HG03442 (cell line): ENCODE measurements around the gene HEMK1.

ENCODE experiments used
- ATAC-seq: cut with Tn5 transposase; IDR thresholded peaks from one replicate; pipeline ENCODE4 v1.9.1; 2021; ENCODE audit warnings: mild to moderate bottlenecking, moderate library complexity; ENCODE audit not compliant: unreplicated experiment

HEMK1 gene

GRCh38 chr3:50599716-50600118 is 30.4 kb downstream of the HEMK1 start:
- no peak for ATAC-seq

GRCh38 chr3:50600141-50600753 is 30.9 kb downstream of the HEMK1 start:
- no peak for ATAC-seq

GRCh38 chr3:50600841-50601591 is 31.7 kb downstream of the HEMK1 start:
- peak; percentile 65 for ATAC-seq

DNA sequence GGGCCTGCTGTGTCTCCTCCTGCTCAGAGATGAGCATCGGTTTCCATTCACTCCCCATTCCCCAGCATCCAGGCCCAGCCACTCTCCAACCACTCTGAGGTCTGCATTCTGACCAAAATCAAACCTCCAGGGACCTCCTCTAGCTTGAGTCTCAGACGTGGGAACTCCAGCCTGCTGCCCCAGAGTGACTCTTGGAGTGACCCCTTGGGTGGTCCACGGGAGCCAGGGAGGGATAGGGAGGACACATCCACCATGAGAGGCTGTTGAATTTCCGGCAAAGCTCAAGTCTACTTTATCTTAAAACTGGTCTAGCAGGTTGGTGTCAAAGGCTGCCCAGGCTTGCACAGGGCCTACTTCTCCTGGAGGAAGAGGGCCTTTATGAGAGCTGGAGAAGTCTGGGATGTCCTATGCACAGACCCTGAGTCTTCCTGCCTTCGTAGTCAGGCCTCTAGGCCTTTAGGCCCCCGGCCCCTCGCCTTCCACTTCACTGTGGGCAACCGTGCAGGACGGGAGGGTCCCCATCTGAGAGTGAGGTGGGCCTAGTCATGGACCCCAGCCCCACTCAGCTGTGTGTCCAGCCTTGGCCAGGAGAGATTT is 33.4 kb downstream of the HEMK1 start:
- ATAC-seq, result no peak

- ATAC-seq, result no peak
Observed at GRCh38 chr3:50603261-50604109, 34.2 kb downstream of the HEMK1 start.

GRCh38 chr3:50604110-50604621 is 34.8 kb downstream of the HEMK1 start:
- no peak for ATAC-seq

GRCh38 chr3:50604628-50605588 is 35.6 kb downstream of the HEMK1 start:
- no peak for ATAC-seq

DNA sequence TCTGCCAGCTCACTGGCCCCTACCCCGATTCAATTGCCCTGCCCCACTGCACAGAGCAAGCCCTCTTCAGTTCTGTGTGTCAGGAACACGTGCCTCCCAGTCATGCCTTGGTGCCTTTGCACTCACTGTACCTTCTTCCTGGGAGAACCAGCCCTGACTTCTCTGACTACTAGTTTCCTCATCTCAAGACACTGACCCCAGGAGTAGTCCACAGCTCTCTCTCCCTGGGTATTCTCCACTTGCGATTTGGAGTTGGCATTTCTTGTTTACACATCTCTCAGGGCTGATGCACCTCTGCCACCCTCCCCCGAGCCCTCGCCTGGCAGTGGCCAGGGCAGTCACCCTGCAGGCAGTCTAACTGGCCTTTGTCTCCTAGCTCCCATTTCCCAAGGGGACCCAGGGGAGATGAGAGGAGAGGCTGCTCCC is 36.6 kb downstream of the HEMK1 start:
- ATAC-seq, result no peak

DNA sequence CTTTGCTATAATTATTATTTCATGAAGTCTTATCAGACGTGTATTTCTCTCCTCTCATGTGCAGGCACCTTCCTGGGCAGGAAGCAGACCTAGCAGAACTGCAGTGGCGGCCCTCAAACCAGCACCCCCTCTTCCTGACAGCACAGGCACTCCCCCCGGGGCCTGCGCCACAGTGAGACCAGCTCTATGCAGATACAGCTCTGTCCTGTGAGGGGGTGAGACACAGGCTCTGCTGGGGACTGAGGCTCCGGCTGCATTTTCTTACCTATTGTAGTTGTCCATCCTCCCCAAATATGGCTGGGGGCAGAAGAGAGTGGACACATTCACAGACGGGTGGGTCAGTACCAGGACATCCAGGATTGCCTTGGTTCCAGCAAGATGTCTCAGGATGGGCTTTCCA is 37.3 kb downstream of the HEMK1 start:
- ATAC-seq, result no peak

GRCh38 chr3:50607271-50608091 is 38.2 kb downstream of the HEMK1 start:
- ATAC-seq, result no peak

DNA sequence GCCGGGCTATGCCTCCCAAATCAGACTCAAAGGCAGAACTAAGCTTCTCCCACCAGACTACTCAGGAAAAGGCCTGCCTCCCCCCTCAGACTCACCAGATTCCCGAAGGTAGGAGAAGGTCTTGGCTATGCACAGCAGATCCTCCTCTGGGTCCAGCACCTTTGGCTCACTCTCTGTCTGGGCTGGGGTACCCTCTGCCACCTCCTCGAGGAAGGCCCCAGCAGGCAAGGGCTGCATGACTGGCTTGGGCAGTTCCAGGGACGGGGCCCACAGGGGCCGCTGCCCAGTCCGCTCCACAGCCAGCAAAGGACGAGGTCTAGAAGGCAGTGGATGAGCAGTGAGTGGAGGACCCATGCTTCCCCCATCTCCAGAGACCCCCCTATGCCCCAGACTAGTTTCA is 39.0 kb downstream of the HEMK1 start:
- no peak for ATAC-seq

- no peak for ATAC-seq
Observed at GRCh38 chr3:50609071-50609762, 39.9 kb downstream of the HEMK1 start.

DNA sequence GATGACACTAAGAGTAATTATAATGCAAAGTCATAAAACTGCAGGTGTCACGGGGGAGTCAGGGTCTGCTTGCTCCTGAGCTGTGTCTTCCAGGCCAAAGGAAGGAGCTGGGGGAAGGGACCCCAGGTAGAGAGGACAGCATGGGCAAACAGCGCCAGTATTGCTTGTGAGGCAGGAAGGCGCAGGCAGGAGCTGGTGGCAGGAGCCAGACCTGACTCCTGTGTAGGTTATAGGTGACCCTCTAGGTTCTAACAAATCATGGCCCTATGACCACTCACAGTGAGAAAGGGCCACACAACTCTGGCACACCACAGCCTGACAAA is 40.4 kb downstream of the HEMK1 start:
- ATAC-seq, result no peak

GRCh38 chr3:50610181-50610971 is 41.1 kb downstream of the HEMK1 start:
- no peak for ATAC-seq

GRCh38 chr3:50610992-50611463 is 41.7 kb downstream of the HEMK1 start:
- no peak for ATAC-seq

GRCh38 chr3:50611464-50612233 is 42.3 kb downstream of the HEMK1 start, which contains the start of gene CISH:
Gene CISH, minus strand, starts transcription at chr3:50611774. Its CDS starts 124 bp downstream, at chr3:50611650.
- ATAC-seq, result peak; percentile 70
